Measurements from ENCODE around the gene MED22.
"Not testable (repeated sequence)": the region's sequence is repeated elsewhere in the genome, so short reads cannot be mapped to it uniquely, and the experiment has no call there.

Gene MED22

DNA sequence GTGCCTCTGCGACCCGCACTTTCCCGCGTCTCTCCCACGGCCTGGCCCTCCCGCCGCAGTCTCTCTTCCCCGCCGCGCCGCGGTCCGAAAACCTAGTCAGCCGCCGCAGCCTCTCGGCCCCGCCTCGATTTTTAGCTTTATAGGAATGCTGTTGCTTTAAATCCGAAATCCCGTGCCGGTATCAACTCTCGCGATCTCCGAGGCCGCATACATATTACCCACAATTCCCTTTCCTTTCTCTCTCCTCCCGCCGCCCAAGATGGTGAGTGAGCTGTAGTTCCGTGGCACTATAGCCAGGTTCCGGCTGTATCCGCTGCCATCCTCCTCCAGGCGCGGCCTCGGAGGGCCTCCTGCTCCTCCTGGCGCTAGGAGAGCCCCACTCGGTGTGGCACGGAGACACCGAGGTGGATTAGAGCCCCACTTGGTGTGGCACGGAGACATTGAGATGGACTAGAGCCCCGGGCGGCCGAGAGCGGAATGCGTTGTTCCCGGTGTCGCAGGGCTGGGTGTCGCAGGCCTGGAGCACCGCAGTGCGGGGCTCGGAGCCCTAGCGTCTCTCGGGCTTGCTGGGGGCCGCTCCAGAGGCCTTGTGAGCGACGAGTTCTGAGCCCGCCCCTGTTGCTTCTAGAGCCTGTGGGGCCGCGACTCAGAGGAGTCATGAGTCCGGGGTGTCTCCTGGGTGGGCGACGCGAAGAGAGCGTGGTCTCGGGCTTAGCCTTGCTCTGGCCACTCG, at the start of gene MED22, which contains the start of gene RPL7A:
Gene MED22 (minus strand): TSS at position 147 of the 733 bp plus-strand sequence. CDS start 1,469 bp downstream, outside the sequence.
Gene RPL7A (plus strand): TSS at position 234 of the 733 bp plus-strand sequence. CDS start 26 bp downstream, at position 260.
- DNase-seq, result peak; percentile 91

- no peak for DNase-seq
Observed at GRCh38 chr9:133397370-133397769, 49.4 kb upstream of the MED22 start.

GRCh38 chr9:133396952-133397351, 49.0 kb upstream of the MED22 start:
- DNase-seq, result no peak

DNA sequence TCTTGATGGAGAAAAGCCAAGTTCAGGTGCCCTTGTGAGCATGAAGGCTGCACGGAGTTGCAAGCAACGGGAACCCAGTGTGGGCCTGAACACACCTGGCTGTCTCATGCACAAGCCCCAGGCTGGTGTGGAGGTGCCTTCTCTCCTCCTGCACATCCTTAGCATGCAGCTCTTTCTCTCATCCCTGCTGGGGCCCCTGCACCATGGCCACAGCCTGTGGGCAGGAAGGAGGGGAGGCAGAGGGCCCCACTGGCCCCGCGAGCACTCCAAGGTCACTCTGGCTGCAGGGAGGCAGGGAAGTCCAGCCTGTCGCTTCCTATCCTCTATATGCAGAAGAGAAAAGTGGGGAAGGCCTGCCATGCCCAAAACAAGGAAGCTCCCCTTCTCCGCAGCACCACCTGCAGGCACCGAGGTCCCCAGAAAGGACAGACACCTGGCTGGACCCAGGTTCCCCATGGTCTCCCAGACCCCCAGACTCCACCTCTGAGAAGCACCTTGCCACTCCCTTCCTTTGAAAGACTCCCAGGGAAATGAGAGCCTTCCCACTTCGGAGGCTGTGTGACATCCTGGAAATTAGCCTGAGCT, 46.8 kb upstream of the MED22 start:
- no peak for DNase-seq

GRCh38 chr9:133393399-133393798, 45.5 kb upstream of the MED22 start:
- DNase-seq, result no peak

DNA sequence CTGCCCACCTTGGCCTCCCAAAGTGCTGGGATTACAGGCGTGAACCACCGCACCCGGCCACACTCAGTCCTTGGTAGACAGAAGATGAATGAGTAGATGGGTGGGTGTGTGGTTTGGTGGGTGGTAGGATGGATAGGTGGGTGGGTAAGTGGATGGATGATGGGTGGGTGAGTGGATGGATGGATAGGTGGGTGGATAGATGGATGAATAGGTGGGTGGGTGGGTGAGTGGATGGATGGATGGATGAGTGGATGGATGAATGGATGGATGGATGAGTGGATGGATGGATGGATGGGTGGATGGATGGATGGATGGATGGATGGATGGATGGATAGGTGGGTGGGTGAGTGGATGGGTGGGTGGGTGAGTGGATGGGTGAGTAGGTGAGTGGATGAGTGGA, 44.4 kb upstream of the MED22 start:
- DNase-seq, result not testable (repeated sequence)

GRCh38 chr9:133391449-133391848, 43.5 kb upstream of the MED22 start:
- DNase-seq, result not testable (repeated sequence)

GRCh38 chr9:133390713-133391112, 42.8 kb upstream of the MED22 start:
- DNase-seq, result no peak

DNA sequence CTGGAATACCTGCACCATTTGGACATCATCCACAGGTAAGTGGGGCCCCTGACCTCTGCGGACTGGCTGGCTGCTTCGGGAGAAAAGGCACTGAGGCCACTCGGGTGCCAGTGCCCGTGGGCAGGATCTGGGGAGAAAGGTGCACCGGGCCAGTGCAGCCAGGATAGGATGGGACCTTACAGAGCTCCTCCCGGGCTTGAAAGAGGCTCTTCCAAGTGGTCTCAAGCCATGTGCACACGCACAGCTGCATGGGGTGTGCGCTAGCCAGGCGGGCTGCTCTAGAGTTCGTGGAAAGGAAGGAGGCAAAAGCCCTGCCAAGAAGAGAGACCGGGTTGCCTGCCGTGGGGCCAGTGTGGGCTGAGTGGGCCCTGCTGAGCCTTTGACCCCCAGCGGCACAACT, 41.6 kb upstream of the MED22 start:
- DNase-seq, result no peak

DNA sequence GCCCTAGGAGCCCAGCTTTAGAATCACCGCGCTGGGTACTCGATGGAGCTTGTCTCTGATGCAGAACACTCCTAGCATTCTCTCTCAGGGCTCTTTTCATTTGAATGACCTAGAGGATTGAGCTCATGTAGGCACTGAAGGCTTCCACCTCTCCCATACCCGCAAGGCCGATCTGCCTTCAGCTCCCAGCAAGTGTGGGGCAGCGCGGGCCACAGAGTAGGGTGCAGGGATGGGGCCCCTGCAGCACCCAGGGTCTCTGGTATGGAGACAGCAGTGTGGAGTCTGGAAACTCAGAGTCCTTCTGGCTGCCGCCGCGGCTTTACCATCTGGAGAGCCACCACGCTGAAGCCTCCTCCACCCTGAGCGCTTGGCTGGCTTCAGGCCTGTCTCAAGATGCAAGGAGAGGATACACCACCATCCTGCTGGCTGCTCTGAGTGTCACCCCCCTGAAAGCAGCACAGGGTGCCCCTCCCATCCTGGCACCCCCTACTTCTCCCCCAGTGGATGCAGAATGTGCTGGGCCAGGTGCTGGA, 41.2 kb upstream of the MED22 start:
- DNase-seq, result no peak

GRCh38 chr9:133387680-133388079, 39.7 kb upstream of the MED22 start:
- DNase-seq, result no peak

GRCh38 chr9:133386338-133386737, 38.4 kb upstream of the MED22 start:
- no peak for DNase-seq

DNA sequence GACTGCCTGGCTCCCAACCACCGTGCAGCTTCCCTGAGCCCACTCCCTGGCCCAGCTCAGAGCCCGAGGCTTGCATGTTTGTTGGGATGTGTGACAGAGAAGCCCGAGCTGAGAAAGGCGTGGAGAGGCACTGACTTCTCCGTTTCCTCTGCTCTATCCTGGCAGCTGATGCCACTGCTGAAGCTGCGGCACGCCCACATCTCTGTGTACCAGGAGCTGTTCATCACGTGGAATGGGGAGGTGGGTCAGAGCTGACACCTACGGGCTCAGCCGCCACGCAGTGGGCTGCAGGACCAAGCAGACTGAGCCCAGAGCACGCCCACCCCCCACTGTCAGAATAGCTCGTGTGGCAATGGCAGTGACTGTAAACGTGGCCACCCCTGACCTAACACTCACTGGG, 37.5 kb upstream of the MED22 start:
- no peak for DNase-seq

- DNase-seq, result no peak
Observed at GRCh38 chr9:133384736-133385321, 36.9 kb upstream of the MED22 start.

DNA sequence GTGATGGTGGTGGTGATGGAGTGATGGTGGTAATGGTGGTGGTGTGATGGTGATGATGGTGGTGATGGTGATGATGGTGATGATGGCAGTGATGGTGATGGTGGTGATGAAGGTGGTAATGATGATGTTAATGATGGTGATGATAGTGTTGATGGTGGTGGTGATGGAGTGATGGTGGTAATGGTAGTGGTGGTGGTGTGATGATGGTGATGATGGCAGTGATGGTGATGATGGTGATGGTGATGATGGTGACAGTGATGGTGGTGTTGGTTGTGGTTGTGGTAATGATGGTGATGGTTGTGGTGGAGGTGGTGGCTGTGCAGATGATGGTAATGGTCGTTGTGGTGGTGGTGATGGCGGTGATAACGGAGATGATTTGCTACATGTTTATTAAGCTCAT, 35.5 kb upstream of the MED22 start:
- no peak for DNase-seq

DNA sequence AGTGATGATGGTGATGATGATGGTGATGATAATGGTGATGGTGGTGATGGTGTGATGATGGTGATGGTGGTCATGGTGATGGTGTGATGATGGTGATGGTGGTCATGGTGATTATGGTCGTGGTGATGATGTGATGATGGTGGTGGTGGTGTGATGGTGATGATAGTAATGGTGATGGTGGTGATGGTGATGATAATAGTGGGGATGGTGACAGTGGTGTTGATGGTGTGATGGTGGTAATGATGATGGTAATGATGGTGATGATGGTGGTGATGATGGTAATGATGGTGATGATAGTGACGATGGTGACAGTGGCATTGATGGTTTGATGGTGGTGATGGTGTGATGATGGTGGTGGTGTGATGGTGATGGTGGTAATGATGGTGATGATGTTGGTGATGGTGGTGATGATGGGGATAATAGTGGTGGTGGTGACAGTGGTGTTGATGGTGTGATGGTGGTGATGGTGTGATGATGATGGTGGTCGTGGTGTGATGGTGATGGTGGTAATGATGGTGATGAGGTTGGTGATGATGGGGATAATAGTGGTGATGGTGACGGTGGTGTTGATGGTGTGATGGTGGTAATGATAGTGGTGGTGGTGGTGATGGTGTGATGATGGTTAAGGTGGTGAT, 34.7 kb upstream of the MED22 start:
- no peak for DNase-seq

- DNase-seq, result no peak
Observed at GRCh38 chr9:133380734-133381133, 32.8 kb upstream of the MED22 start.

GRCh38 chr9:133379153-133380086, 31.5 kb upstream of the MED22 start:
- no peak for DNase-seq

GRCh38 chr9:133378408-133378962, 30.6 kb upstream of the MED22 start:
- no peak for DNase-seq

GRCh38 chr9:133377721-133378216, 29.8 kb upstream of the MED22 start:
- no peak for DNase-seq

- DNase-seq, result not testable (repeated sequence)
Observed at GRCh38 chr9:133377280-133377679, 29.3 kb upstream of the MED22 start.

Data from CD4-positive, alpha-beta T cell treated with Interleukin-17A for 4 hours (primary cell).